HT-29 (cell line): ENCODE measurements around the gene OR11G2. TPM values are rescaled to one million over a fixed set of nuclear protein-coding genes. Genes with fewer than 3 reads are reported as not detected.
"Not testable (repeated sequence)": the region's sequence is repeated elsewhere in the genome, so short reads cannot be mapped to it uniquely, and the experiment has no call there.

ENCODE experiments used
- DNase-seq: peaks from one replicate; pipeline ENCODE4 v3.0.0-alpha.2; 2015; ENCODE audit warnings: low spot score
- small RNA-seq: library from RNA; depleted of rRNA; stranded (forward); fragments of <200 nt; gene quantifications from one replicate; pipeline ENCODE3, GENCODE V24; 2014
- total RNA-seq: library from RNA; depleted of rRNA; stranded (reverse); fragments of >200 nt; shearing (Covaris generic); gene quantifications from 2 replicates; pipeline ENCODE4 v1.2.3, GENCODE V29; 2014; rRNA removed

The OR11G2 gene
- total RNA-seq, 1 experiment from 2014 or later: not detected

DNA sequence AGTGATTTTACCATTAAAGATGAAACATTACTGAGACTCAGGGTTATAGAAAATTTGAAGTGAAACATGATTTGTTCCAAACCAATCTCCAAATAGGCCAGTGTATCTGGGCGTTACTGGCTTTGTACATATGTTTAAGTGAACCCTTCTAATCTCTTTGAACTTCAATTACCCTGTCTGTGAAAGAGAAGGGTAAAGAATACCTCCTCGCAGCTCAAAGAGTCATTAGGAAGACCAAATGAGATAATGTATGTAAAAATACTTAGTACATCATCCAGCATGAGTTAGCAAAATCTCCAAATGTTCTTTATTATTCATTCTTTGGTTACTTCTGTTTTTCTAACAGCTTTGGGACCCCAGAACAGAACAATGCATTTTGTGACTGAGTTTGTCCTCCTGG lies 32.7 kb downstream of the OR11G2 start, which contains the start of gene OR11H6:
Gene OR11H6, plus strand, starts transcription at position 301 of the 400 bp plus-strand sequence. Its CDS starts 0 bp downstream, at position 301.
- no peak for DNase-seq

DNA sequence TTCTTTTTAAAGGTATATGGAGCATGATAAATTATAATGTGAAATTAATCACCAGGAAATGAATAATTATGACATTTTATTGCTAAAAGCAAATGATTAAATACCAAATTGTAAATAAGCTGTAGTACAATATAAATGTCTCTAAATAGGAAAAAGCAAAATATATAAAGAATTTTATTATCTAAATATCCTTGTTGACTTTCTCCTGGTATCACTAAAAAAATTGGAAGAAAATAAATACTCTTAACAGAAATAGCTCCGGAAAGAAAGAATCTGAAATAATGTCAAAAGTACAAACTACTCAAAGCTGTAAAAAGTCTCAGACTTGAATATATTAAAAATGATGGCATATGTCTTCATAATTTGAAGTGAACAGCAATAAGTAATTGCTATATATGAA lies 38.0 kb downstream of the OR11G2 start, which contains the start of gene OR11H7:
Gene OR11H7, plus strand, starts transcription at position 301 of the 400 bp plus-strand sequence.
- DNase-seq: no peak

DNA sequence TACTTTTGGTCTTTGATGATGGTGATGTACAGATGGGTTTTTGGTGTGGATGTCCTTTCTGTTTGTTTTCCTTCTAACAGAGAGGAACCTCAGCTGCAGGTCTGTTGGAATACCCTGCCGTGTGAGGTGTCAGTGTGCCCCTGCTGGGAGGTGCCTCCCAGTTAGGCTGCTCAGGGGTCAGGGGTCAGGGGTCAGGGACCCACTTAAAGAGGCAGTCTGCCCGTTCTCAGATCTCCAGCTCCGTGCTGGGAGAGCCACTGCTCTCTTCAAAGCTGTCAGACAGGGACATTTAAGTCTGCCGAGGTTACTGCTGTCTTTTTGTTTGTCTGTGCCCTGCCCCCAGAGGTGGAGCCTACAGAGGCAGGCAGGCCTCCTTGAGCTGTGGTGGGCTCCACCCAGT lies 44.7 kb downstream of the OR11G2 start:
- not testable (repeated sequence) for DNase-seq

DNA sequence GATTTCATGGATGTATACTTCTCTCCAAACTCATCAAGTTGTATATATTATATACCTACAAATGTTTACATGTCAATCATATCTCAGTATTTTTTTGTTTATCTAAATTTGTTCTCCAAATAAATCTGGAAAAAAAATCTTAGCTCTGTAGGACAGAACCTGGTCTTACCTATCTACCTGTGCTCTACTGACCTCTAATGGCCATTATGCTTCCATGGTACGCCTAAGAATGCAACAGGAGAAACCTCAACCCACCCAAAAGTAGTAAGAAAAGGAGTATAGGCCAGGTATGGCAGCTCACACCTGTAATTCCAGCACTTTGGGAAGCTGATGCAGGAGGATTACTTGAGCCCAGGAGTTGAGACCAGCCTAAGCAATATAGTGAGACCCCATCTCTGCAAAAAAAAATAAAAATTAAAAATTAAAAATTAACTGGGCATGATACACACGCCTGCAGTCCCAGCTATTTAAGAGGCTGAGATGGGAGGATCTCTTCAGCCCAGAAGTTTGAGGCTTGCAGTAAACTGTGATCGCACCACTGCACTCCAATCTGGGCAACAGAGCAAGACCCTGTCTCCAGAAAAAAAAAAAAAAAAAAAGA lies 57.0 kb downstream of the OR11G2 start:
- DNase-seq: peak; percentile 52

Small RNA genes lying within 50 kb of the gene (small RNA-seq; reads per million reads assigned to genes)
- gene GTF2IP22: not detected

Other genes with a start within 250 kb of the OR11G2 start
- not detected in 2 replicates for gene OR4K15, start 215.3 kb upstream of the OR11G2 start, total RNA-seq
- gene OR4Q2, start 188.7 kb upstream of the OR11G2 start, total RNA-seq: not detected in 2 replicates
- not detected in 2 replicates for gene OR4K14, start 171.6 kb upstream of the OR11G2 start, total RNA-seq
- not detected in 2 replicates for gene OR4K13, start 154.9 kb upstream of the OR11G2 start, total RNA-seq
- not detected in 2 replicates for gene OR4L1, start 130.9 kb upstream of the OR11G2 start, total RNA-seq
- not detected in 2 replicates for gene OR4K17, start 80.2 kb upstream of the OR11G2 start, total RNA-seq
- not detected in 2 replicates for gene OR4N5, start 52.1 kb upstream of the OR11G2 start, total RNA-seq
- gene OR11H6, start 32.8 kb downstream of the OR11G2 start, total RNA-seq: not detected in 2 replicates
- not detected in 2 replicates for gene OR11H7, start 38.1 kb downstream of the OR11G2 start, total RNA-seq
- not detected in 2 replicates for gene OR11H4, start 48.4 kb downstream of the OR11G2 start, total RNA-seq
- 3.7 and 5.3 TPM in 2 replicates for gene TTC5, start 115.1 kb downstream of the OR11G2 start, total RNA-seq
- 34.0 and 40.2 TPM in 2 replicates for gene CCNB1IP1, start 142.4 kb downstream of the OR11G2 start, total RNA-seq
- gene PARP2, start 152.7 kb downstream of the OR11G2 start, total RNA-seq: 13.7 and 14.3 TPM in 2 replicates
- gene TEP1, start 222.6 kb downstream of the OR11G2 start, total RNA-seq: 10.9 and 12.6 TPM in 2 replicates
- not detected in 2 replicates for gene KLHL33, start 245.3 kb downstream of the OR11G2 start, total RNA-seq